Smooth muscle cell (in vitro differentiated cells): Measurements from ENCODE around the gene CAPN10. TPM values are rescaled to one million over a fixed set of nuclear protein-coding genes. Genes with fewer than 3 reads are reported as not detected.
A peak's percentile ranks its signal among the peaks of the same experiment; 100 is the strongest.

ENCODE experiments used
- DNase-seq: peaks from one replicate; lab custom pipeline; 2025; ENCODE audit not compliant: unreplicated experiment; lab: John Stamatoyannopoulos, UW
- H2AFZ ChIP-seq: fragments of 200-600 bp; sonication (generic); 2 replicates; pipeline ENCODE4 v1.6.0; 2016; ENCODE audit warnings: antibody characterized with exemption, low read depth, mild to moderate bottlenecking
- H3F3A ChIP-seq: fragments of 200-600 bp; sonication (generic); 2 replicates; pipeline ENCODE4 v1.6.0; 2017; ENCODE audit warnings: antibody characterized with exemption, low read depth
- H3K27ac ChIP-seq: fragments of 200-600 bp; sonication (generic); 2 replicates; pipeline ENCODE4 v1.5.1; 2016; ENCODE audit warnings: low read depth, mild to moderate bottlenecking
- H3K27me3 ChIP-seq: fragments of 200-600 bp; sonication (generic); 2 replicates; pipeline ENCODE4 v1.6.1; 2016; ENCODE audit warnings: low read depth, mild to moderate bottlenecking
- H3K36me3 ChIP-seq: fragments of 200-600 bp; sonication (generic); 2 replicates; pipeline ENCODE4 v1.5.1; 2016; ENCODE audit warnings: low read depth
- H3K4me1 ChIP-seq: fragments of 200-600 bp; sonication (generic); 2 replicates; pipeline ENCODE4 v1.5.1; 2016; ENCODE audit warnings: low read depth
- H3K4me2 ChIP-seq: fragments of 200-600 bp; sonication (generic); 2 replicates; pipeline ENCODE4 v1.6.0; 2016; ENCODE audit warnings: mild to moderate bottlenecking
- H3K4me3 ChIP-seq: fragments of 200-600 bp; sonication (generic); 2 replicates; pipeline ENCODE4 v1.5.1; 2016; ENCODE audit warnings: mild to moderate bottlenecking
- H3K79me2 ChIP-seq: fragments of 200-600 bp; sonication (generic); 2 replicates; pipeline ENCODE4 v1.6.0; 2016; ENCODE audit warnings: low read depth, mild to moderate bottlenecking
- H3K9ac ChIP-seq: fragments of 200-600 bp; sonication (generic); 2 replicates; pipeline ENCODE4 v1.6.0; 2016; ENCODE audit warnings: low read depth
- H3K9me3 ChIP-seq: fragments of 200-600 bp; sonication (generic); replicated peaks from 2 replicates; pipeline ENCODE4 v1.5.1; 2016; ENCODE audit warnings: low read depth
- H4K20me1 ChIP-seq: fragments of 200-600 bp; sonication (generic); 2 replicates; pipeline ENCODE4 v1.6.0; 2016; ENCODE audit warnings: low read depth
- WGBS: methylation state at CpG from one replicate; pipeline ENCODE4 v1.1.7; 2016; ENCODE audit warnings: low lambda C conversion rate; 5-methylcytosine and 5-hydroxymethylcytosine counted together
- polyA plus RNA-seq: library from polyadenylated mRNA; unstranded; fragments of >200 nt; fragmentation: Nextera tagmentation; extraction: Ambion mirVana; gene quantifications from 2 replicates; pipeline ENCODE4 v1.2.1, GENCODE V29; 2016
- total RNA-seq: library from RNA; depleted of rRNA; stranded (reverse); fragments of >200 nt; gene quantifications from 2 replicates; pipeline ENCODE4 v1.2.3, GENCODE V29; 2014
- TF ChIP-seq, protein P1 (sequence below): fragments of 200-600 bp; sonication (generic); IDR thresholded peaks from 2 replicates; pipeline ENCODE4 v1.5.1; 2017; ENCODE audit warnings: borderline replicate concordance, mild to moderate bottlenecking, antibody characterized with exemption; ENCODE audit not compliant: insufficient read depth, poor library complexity, severe bottlenecking

The CAPN10 gene
- total and polyA plus RNA-seq, 2 experiments from 2014 or later: 6.6 to 17.0 TPM

DNA sequence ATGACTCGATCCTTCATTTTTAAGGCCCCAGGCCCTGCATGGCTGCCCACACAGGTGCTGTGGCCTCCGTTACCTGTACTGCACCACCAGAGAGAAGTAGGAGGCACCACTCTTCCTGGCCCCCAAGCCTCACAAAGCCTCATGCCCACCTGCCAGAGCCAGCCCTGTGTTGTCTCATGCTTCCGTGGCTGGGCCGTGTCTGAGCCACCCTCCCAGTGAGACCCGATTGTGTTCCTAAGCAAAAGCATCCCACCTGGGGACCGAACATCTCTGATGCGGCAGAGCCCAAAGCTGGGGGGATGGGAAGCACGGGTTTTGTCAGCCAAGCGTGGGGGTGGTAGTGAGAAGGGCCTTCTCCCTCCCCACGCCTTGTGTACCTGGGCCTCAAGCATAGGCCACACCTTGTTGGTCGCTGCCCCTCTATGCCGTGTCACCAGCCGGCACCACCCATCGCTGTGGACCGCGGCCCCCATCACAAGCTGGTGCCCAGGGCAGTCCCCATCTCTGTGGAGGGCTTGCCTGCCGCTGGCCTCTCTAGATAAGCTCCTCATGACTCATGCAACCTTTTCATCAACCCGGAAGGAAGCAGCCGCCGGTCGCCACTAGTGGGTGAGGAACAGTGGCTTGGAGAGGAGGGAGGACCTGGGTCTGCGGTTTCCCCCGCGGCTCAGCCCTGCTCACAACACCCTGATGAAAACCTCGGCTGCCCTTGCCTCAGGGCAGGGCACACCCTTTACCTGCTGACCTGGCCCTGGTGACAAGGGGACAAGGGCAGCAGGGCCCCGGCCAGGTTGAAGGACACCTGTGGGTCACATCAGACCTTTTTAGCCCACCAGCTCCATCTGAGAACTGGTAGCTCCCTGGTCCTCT lies 21.0 kb upstream of the CAPN10 start:
- Histone ChIP-seq H3K36me3 (no peaks in the 10 kb centered on the region), H3K9ac (peak overlapping the region; percentile 51), H3F3A (peaks cover 25% of the 10 kb centered on the region), H3K4me2 (peak overlapping the region; percentile 98), H3K4me1 (peaks cover 19% of the 10 kb centered on the region), H3K4me3 (peak overlapping the region; percentile 37), H4K20me1 (peaks cover 4% of the 10 kb centered on the region), H3K9me3 (no peaks in the 10 kb centered on the region), H2AFZ (no peak overlapping the region), H3K27ac (peak overlapping the region; percentile 81), H3K79me2 (no peaks in the 10 kb centered on the region), H3K27me3 (no peaks in the 10 kb centered on the region)
- TF ChIP-seq, protein P1, sequence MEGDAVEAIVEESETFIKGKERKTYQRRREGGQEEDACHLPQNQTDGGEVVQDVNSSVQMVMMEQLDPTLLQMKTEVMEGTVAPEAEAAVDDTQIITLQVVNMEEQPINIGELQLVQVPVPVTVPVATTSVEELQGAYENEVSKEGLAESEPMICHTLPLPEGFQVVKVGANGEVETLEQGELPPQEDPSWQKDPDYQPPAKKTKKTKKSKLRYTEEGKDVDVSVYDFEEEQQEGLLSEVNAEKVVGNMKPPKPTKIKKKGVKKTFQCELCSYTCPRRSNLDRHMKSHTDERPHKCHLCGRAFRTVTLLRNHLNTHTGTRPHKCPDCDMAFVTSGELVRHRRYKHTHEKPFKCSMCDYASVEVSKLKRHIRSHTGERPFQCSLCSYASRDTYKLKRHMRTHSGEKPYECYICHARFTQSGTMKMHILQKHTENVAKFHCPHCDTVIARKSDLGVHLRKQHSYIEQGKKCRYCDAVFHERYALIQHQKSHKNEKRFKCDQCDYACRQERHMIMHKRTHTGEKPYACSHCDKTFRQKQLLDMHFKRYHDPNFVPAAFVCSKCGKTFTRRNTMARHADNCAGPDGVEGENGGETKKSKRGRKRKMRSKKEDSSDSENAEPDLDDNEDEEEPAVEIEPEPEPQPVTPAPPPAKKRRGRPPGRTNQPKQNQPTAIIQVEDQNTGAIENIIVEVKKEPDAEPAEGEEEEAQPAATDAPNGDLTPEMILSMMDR: no peak
- DNase-seq: peak; percentile 54
- 47% methylated on average over 26 of the region's 26 CpGs for WGBS

DNA sequence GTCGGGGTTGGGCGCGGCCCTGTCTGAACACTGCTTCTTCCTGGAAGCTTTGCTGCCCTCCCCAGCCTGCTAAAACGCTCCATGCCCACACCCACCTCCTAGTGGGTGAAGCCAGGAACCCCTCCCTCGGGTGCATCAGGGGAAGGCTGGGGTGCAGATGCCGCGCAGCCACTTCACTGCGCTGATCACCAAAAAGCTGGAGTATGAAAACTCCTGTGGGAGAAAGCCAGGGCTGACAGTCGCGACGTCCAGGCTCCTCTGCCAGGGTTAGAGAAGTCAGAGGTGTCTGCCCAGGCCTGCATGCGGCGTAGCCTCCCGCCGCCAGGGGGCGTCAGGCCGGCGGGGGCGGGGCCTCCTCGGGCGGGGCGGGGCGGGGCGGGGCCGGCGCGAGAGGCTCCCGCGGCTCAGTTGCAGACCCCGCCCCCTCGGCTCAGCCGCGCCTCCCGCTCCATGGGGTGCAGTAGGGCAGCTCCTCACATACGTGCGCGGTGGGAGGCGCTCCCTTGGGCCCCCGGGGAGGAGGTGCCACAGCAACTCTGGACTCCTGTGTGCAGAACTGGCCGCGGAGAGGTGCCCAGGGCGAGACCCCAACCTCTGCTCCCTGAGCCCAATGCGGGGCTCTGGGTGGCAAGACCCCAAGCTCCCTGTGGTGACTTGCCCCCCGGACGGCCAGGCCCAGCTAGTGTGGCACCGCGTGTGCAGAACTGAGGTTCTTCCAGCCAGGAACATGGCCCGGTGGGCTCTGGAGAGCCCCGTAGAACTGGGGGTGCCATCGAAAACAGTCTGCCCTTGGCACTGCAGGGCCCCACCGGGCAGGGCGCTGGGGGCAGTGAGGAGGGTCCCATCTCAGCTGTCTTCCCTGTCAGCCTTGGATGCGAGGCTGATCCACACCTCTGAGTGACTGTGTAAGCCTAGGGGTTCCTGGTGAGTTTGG lies 20.1 kb upstream of the CAPN10 start:
- no peaks in the 10 kb centered on the region for H3K27me3 ChIP-seq
- peak overlapping the region; percentile 98 for H3K4me2 ChIP-seq
- 30% methylated on average over 26 of the region's 53 CpGs for WGBS
- TF ChIP-seq, protein P1: peak; percentile 88
- no peaks in the 10 kb centered on the region for H3K9me3 ChIP-seq
- no peak overlapping the region for H2AFZ ChIP-seq
- H3K9ac ChIP-seq: peak overlapping the region; percentile 51
- peak; percentile 73 for DNase-seq
- no peaks in the 10 kb centered on the region for H3K79me2 ChIP-seq
- H3K36me3 ChIP-seq: no peaks in the 10 kb centered on the region
- peak overlapping the region; percentile 68 for H3K4me3 ChIP-seq
- peaks cover 17% of the 10 kb centered on the region for H3K4me1 ChIP-seq
- peaks cover 8% of the 10 kb centered on the region for H4K20me1 ChIP-seq
- H3F3A ChIP-seq: peaks cover 24% of the 10 kb centered on the region
- H3K27ac ChIP-seq: peak overlapping the region; percentile 81

DNA sequence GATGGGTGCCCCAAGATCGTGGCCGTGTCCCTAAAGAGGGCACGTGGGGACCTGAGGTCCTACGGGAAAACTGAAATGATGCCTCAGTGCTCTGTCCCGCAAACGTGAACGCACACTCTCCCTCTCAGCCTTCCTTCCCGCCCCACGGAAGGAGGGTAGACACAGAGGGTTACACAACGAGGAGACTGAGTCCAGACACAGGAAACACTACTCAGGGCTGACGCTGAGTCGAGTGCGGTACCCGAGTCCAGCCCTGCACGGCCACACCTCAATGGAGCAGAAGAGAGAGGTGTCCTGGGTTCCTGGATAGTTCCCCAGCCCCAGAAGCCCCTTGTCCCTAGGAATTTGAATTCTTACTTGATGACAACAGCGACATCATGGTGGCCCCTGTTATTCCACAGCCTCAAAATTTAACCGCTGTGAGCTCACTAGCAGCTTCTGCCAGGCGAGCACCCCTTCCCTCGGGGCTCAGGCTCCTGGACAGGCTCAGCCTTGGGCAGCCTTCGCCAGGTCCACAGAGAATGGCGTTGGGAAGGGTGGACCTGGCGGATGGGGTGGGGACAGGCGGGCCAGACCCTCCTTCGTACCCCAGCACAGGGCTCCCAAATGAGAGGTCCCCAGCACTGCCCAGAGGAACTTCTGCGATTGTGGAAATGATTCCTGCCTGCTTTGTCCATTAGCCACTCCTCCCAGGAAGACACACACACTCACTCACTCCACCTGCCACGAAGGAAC lies 19.2 kb upstream of the CAPN10 start:
- Histone ChIP-seq H3K9ac (no peak overlapping the region), H3F3A (peaks cover 15% of the 10 kb centered on the region), H3K9me3 (no peaks in the 10 kb centered on the region), H3K27ac (no peak overlapping the region), H3K36me3 (no peaks in the 10 kb centered on the region), H3K4me2 (peak overlapping the region; percentile 98), H3K27me3 (no peaks in the 10 kb centered on the region), H3K4me3 (peak overlapping the region; percentile 68), H3K79me2 (no peaks in the 10 kb centered on the region), H3K4me1 (peaks cover 11% of the 10 kb centered on the region), H4K20me1 (peaks cover 8% of the 10 kb centered on the region), H2AFZ (peak overlapping the region; percentile 87)
- WGBS: 59% methylated on average over 26 of the region's 26 CpGs
- DNase-seq: no peak
- TF ChIP-seq, protein P1: no peak
